GM12891 (cell line): ENCODE results near the gene C4BPA.

Source experiments
- POLR2AphosphoS5 ChIP-seq: IDR thresholded peaks from 2 replicates; pipeline ENCODE4 v1.6.1; 2011; ENCODE audit warnings: low read depth, low read length, control low read depth
- SPI1 ChIP-seq: IDR thresholded peaks from 2 replicates; pipeline ENCODE4 v1.6.1; 2011; ENCODE audit warnings: low read depth, low read length, control low read depth

DNA sequence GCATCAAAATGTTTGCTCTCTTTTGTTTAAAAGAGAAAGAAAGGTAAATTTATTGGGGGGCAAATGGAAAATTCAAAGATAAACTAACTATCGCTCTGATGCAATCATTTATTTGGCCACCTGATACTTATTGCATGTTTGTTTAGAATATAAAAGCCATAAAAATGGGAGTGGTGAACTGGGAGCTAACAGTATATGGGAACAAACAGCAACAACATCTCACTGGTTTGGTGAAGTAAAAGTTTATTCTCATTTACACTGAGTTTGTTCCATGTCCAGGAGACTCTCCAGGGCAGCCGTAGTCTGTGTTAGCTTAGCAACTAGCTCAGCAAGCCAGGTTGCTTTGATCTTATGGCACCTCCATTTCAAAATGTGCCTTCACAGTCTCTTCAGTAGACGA, 20.4 kb downstream of the C4BPA start:
- TF ChIP-seq SPI1 (no peak), POLR2AphosphoS5 (no peak)
